ENCODE data around the gene ADGRA1. TPM values are rescaled to one million over a fixed set of nuclear protein-coding genes. Genes with fewer than 3 reads are reported as not detected.

The ADGRA1 gene
- polyA plus RNA-seq, 3 donors, result 0.07 to 0.17 TPM; not detected in 1

DNA sequence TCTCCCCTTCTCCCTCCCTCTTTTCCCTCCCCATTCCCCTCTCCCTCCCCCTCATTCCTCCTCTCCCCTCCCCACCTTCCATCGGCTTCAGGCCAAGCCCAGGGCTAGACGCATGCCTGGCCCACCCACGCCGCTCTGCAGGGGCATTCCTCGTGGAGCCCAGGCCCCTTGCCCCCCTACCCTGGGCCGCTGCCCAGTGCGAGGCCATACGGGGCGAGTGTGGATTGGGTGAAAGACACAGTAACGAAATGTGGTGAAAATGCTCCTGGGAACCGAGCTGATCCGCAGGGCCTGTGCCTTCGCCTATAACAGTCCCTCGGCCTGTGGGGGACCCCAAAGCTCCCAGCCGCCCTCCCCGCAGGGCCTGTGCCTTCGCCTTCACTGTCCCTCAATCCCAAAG, 28.3 kb downstream of the ADGRA1 start:
- no peak overlapping the region for H3K27ac ChIP-seq (ENCODE audit: low read depth, low read length)
- WGBS, 3 donors, result 52 to 63% (median 54%) methylated on average over 17 of the region's 17 CpGs

DNA sequence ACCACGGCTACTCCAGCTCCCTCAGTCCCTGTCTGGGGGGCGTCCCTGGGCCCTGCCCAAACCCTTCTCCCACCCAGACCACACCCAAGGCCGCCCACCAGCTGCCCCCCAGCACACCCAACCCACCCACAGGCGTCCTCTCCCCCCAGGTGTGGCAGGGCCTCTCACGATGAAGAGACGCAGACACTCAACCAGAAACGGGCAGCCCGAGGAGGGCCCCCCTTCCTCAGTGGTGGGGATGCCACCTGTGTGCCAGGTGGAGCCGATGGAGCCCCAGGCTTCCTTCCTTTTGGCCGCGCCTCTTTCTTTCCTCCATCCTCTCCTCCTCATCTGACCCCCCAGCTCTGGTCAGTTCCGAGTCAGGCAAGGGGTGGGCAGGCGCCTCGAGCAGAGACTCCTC, 28.7 kb downstream of the ADGRA1 start:
- WGBS, 3 donors, result 62 to 76% (median 72%) methylated on average over 9 to 14 of the region's 14 CpGs

DNA sequence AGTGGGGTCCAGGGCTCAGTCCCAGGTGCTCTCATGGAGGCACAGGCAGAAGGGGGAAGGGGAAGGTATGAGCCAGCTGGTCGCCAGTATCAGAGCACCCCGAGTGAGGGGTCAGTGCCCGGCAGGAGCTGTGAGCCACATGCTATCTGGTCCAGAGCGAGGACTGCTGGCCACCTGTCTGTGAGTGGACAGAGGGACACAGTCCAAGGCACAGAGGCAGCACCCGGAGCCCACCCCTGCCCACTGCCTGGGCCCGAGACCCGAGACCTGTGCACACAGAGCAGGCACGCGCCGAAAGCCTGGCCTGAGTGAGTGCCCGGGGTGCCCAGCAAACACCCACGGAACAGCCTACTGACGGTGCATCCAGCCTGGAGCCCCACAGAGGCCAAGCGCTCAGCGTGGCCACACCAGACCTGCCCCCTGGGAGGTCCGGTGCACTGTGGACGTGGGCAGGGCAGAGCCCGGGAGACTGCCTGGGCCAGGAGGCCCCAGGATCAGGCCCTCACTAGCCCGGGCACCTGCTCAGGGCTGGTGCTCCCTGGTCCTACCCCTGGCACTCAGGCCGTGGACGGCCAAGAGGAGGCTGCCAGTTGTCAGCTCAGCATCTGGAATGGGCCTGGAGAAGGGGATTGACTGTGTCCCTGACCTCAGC, 29.4 kb downstream of the ADGRA1 start:
- H3K27ac ChIP-seq (ENCODE audit: low read depth, low read length), result no peak overlapping the region
- 81 to 91% (median 89%) methylated on average over 17 to 21 of the region's 21 CpGs for WGBS, 3 donors

More for the DNA sequence above, 28.7 kb downstream of the ADGRA1 start:
- no peak overlapping the region for H3K27ac ChIP-seq (ENCODE audit: low read depth, low read length)

DNA sequence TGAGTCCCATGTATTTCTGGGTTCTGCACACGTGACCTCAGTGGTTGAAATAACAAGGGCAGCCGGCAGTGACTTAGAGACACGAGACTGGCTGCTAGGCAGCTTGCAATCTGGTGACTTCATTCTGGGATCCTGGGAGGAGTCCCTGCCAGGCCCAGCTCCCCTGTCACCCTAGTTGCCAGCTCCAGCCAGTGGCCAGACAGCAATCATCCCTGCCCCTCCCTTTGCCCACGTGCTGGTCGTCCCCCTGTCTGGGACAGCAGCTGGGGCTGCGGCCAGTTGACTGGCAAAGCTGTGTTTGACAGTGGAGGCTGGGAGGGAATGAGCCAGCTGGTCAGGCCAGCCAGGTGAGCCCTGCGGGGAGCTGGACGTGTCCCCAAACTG, 30.0 kb downstream of the ADGRA1 start:
- whole genome bisulfite sequencing, 3 donors, result 65 to 75% (median 67%) methylated on average over 8 of the region's 8 CpGs
- no peak overlapping the region for H3K27ac ChIP-seq (ENCODE audit: low read depth, low read length)

DNA sequence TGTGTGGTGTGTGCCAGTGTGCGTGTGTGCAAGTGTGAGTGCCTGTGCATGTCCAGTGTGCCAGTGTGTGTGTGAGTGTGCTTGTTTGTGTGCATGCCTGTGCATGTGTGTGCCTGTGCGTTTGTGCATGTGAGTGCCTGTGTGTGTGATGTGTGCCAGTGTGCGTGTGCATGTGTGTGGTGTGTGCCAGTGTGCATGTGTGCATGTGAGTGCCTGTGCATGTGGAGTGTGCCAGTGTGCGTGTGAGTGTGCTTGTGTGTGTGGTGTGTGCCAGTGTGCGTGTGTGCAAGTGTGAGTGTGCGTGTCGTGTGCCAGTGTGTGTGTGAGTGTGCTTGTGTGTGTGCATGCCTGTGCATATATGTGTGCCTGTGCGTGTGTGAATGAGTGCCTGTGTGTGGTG, 33.8 kb downstream of the ADGRA1 start:
- 83 to 96% (median 89%) methylated on average over 8 of the region's 8 CpGs for WGBS, 3 donors
- no peak overlapping the region for H3K27ac ChIP-seq (ENCODE audit: low read depth, low read length)

DNA sequence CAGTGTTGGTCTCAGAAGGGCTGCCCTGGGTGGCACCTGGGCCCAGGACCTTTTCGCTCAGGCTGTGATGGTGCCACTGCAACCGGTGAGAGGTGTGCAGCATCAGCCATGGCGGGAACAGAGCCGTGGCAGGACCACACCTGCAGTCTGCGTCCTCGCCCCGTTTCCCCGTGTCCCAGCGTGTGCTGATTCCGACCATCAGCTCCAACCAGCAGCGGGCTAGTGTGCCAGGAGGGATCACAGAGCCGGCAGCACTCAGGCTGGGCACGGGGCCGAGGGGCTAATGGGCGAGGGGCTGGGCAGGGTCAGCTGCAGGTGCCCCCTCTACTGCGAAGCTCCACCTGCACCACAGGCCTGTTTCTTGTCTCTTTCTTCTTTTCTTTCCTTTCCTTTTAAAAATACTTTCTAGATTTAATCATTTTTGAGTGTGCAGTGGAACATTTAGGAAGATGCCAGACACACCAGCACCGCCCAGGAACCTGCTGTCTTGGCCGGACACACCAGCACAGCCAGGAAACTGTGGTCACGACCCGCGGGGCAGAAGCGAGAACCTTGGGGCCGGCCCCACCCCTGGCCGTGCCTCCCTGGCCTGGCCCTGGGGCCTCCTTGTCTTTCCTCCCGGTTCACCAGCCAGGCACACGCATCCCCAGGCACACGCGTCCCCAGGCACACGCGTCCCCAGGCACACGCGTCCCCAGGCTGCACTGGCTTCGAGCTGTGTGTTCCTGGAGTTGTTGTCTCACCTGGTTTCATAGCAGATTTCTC, 34.6 kb downstream of the ADGRA1 start:
- 61 to 77% (median 62%) methylated on average over 31 to 33 of the region's 33 CpGs for WGBS, 3 donors
- H3K27ac ChIP-seq (ENCODE audit: low read depth, low read length), result no peak overlapping the region

DNA sequence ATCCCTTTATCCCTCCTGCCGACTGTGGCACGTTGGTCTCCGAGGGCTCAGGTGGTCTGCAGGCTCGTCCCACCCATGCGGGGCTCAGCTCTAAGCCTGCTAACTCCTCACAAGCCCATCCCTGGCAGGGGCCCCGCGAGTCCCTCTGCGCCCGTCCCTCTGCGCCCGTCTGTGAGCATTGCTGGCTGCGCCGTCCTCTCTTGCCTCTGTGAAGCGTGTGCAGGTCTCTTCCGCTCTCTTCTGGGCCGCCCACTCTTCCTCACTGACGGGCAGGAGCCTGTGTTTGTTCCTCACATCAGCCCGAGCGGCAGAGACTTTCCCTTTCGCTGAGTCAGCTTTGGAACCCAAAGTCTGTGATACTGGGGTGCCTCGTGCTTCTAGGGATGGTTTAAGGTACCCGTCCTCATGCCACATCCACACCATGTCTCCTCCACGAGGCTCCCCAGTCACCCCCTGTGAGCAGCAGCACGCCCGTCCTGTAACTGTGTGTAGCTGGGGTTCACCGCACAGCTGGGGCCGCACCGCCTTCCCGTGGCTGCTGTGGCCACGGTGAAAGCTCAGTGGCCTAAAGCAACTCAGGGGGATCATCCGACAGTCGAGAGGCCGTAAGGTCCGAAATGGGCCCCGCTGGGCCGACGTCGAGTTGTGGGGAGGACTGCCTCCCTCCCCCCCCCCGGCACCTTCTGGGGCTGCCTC, 35.5 kb downstream of the ADGRA1 start:
- H3K27ac ChIP-seq (ENCODE audit: low read depth, low read length), result no peak overlapping the region
- 66 to 71% (median 68%) methylated on average over 39 of the region's 39 CpGs for WGBS, 3 donors

DNA sequence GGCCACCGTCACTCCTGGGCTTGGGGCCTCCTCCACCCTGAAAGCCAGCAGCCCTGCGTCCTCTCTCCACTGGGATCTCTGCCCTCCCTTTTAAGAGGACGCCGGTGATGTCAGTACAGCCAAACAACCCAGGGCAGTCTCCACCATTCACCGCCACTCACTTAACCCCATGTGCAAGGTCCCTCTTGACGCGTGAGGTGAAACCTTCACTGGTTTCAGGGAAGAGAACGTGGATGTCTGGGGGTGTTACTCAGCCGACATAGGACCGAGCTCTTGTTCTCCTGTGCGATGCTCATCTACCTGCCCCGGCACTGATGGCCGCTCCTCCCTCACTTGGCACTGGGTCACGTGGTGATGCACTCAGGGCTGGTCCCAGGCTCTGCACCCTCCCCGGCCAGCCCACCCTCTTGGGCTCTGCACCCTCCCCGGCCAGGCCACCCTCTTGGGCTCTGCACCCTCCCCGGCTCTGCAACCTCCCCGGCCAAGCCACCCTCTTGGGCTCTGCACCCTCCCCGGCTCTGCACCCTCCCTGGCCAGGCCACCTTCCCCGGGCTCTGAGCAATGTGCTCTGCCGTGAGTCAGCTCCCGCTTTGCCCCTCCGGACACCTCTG, 36.1 kb downstream of the ADGRA1 start:
- H3K27ac ChIP-seq (ENCODE audit: low read depth, low read length), result no peak overlapping the region
- WGBS, 3 donors, result 70 to 80% (median 78%) methylated on average over 23 of the region's 23 CpGs

DNA sequence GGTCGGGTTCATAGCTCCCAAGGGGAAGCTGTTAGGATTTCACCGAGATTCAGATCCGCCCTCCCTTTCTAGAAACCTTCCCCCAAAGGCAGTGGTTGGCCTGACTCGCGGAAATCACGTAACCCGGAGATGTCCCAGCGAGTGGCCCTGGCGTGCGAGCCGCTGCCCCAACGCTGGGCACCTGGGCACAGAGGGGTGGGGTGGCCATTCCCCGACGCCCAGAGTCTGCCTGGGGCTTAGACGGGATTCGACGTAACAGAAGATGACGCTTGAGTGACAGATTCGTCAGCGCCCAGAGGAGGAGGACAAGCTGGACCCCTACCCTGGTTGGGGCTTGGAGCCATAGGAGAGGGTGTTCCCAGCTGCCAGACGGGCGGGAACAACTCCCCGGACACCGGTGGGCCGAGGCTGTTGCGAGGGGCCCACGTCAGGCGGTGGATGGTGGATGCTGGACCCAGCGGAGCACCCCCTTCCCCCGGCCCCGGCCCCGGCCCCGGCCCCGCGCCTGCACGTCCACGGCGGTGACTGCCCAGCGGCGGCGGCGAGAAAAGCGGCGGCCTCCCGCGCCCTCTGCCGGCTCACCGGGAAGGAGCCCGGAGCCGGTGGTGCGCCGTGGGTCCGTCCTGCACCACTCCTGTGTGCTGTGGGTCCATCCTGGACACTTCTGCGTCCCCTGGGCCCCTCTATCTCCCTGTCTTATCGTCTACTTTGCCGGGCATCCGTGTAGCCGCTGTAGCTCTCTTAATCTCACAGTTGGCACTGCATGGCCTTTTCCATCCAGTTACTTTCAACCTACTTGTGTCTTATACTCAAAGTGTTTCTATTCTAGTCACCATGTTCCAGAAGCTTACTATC, 36.9 kb downstream of the ADGRA1 start:
- H3K27ac ChIP-seq (ENCODE audit: low read depth, low read length), result no peak overlapping the region
- WGBS, 3 donors, result 25 to 36% (median 26%) methylated on average over 56 to 58 of the region's 58 CpGs

DNA sequence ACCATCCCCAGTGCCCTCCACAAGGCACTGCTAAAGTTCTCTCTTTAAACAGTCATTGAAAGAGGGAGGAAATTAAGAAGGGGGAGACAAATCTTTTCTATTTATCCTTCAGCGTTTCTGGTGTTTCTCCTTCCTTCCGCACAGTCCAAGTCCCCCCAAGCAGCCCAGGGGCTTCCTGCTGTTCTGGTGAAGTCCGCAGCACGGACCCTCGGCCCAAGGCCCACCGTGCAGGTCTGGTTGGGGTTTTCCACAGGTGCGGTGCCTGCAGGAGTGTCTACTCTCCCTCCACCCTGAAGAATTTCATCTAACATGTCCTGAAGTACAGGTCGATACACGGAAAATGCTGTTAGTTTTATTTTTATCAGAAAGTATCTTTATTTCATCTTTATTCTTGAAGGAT, 38.2 kb downstream of the ADGRA1 start:
- no peak overlapping the region for H3K27ac ChIP-seq (ENCODE audit: low read depth, low read length)
- 76 to 88% (median 86%) methylated on average over 9 of the region's 9 CpGs for WGBS, 3 donors

DNA sequence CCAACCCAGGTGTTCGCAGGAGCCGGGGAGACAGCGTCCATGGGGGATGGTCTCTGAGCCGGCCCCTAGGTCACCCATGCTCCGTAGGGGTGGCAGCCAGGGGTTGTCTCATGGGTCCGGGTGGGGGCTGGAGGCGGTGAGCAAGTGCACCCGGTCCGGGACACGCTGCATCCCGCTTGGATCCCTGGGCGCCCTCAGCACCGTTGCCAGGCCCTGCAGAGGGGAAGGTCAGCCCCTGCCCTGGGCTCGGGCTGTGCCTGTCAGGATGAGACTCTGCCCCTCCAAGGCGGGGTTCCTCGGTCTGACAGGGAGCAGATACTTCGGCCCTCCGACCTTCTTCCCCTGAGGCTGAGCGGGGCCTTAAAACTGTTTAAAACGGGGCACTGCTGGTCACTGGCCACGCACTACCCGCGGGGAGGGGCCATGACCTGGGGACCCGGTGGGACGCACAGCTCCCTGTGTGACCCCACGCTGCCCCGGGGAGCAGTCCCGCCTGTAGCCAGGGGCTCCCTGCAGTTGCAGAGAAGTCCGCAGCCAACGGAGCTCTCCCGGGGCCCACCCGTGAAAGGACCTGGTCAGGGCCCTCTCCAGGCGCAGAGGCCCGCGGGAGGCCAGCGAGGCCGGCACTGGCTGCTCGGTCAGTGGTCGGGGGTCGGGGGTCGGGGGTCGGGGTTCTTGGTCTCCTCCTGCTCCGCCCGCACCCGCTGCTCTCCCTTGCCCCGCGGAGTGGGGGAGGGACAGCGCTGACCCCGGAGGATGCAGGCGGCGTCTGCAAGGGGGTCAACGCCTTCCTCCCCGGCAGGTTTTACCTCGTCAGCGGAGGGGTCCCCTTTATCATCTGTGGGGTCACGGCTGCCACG, 38.9 kb downstream of the ADGRA1 start:
- WGBS, 3 donors, result 85 to 92% (median 92%) methylated on average over 23 to 57 of the region's 57 CpGs
- no peak overlapping the region for H3K27ac ChIP-seq (ENCODE audit: low read depth, low read length)

DNA sequence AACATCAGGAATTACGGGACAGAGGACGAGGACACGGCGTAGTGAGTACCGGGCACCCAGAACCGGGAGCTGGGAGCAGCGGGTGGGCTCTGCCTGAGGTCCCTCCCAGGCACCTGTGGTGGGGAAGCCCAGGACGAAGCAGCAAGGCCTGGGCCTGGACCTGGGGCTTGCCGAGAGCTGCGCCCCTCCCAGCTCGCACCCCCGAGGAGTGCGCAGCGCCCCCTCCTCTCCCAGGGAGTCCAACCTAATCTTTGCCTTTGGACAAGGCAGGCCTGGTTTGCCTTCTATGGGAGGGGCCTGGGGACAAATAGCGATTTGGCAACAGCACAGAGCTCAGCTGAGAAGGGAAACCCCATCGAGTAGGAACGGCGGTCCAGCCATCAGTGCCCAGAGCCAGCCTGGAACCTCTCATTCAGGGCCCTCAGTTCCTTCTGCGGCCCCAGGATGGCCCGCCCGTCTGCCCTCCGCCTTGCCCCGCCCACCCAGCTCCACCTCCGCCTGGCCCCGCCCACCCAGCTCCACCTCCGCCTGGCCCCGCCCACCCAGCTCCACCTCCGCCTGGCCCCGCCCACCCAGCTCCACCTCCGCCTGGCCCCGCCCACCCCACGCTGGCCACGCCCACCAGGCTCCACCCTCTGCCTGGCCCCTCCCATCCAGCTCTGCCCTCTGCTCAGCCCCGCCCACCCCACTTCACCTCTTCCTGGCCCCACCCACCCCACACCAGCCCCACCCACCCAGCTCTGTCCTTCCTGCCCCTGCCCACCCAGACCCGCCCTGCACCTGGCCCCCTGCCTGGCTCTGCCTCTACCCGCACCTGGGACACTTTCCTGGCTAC, 39.8 kb downstream of the ADGRA1 start:
- 81 to 82% (median 82%) methylated on average over 28 to 36 of the region's 36 CpGs for WGBS, 3 donors
- no peak overlapping the region for H3K27ac ChIP-seq (ENCODE audit: low read depth, low read length)

DNA sequence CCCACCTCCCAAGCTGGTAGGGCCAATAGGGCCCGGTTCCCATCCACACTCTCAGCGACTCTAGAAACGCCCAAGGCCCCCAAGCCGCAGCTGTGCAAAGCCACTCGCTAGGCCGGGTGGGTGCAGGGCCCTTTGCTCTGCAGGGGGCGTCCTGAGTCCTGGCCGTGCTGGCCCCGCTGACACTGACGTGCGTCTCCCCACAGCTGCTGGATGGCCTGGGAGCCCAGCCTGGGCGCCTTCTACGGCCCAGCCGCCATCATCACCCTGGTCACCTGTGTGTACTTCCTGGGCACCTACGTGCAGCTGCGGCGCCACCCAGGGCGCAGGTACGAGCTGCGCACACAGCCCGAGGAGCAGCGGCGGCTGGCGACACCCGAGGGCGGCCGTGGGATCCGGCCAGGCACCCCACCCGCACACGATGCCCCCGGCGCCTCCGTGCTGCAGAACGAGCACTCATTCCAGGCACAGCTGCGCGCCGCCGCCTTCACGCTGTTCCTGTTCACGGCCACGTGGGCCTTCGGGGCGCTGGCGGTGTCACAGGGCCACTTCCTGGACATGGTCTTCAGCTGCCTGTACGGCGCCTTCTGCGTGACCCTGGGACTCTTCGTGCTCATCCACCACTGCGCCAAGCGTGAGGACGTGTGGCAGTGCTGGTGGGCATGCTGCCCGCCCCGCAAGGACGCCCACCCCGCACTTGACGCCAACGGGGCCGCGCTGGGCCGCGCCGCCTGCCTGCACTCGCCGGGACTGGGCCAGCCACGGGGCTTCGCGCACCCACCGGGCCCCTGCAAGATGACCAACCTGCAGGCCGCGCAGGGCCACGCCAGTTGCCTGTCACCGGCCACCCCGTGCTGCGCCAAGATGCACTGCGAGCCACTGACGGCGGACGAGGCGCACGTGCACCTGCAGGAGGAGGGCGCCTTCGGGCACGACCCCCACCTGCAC, 40.7 kb downstream of the ADGRA1 start:
- 95 to 97% (median 97%) methylated on average over 79 to 83 of the region's 83 CpGs for WGBS, 3 donors
- H3K27ac ChIP-seq (ENCODE audit: low read depth, low read length), result no peak overlapping the region

DNA sequence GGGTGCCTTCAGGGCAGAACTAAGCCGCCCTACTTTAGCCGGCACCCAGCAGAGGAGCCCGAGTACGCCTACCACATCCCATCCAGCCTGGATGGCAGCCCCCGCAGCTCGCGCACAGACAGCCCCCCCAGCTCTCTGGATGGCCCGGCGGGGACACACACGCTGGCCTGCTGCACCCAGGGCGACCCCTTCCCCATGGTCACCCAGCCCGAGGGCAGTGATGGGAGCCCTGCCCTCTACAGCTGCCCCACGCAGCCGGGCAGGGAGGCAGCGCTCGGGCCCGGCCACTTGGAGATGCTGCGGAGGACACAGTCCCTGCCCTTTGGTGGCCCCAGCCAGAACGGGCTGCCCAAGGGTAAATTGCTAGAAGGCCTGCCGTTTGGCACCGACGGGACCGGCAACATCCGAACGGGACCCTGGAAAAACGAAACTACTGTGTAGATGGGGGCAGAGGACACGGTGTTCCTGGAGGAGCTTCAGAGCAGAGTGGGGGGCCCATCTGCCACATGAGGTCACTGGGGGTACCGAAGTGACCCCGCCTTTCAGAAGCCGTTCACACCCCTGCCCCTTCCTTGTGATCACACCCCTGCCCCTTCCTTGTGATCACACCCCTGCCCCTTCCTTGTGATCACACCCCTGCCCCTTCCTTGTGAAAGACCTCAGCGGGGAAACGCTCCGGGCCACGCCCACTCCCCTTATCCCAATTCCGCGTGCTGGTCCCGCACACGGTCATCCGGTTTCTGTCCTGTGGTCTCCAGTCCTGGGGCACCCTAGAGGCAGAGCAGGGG, 41.5 kb downstream of the ADGRA1 start:
- no peak overlapping the region for H3K27ac ChIP-seq (ENCODE audit: low read depth, low read length)

More for the DNA sequence above, 41.5 kb downstream of the ADGRA1 start:
- WGBS, 3 donors, result 74 to 86% (median 79%) methylated on average over 39 of the region's 39 CpGs
